H1 (cell line): ENCODE results near the gene ABHD16A.

Experiments used
- ATF3 ChIP-seq: IDR thresholded peaks from 2 replicates; pipeline ENCODE4 v1.6.1; 2011; ENCODE audit warnings: low read depth, mild to moderate bottlenecking, low read length; ENCODE audit not compliant: insufficient read depth
- CREB1 ChIP-seq: IDR thresholded peaks from 2 replicates; pipeline ENCODE4 v1.6.1; 2012; ENCODE audit warnings: inconsistent platforms
- CTCF ChIP-seq, 3 experiments: IDR thresholded peaks; 1 replicate in 2 of 3; 2 replicates in 1 of 3; pipeline versions ENCODE4 v1.5.1 to v1.6.1; 2011; ENCODE audit warnings: low read length in 3 of 3, mild to moderate bottlenecking in 3 of 3, inconsistent platforms in 2 of 3, low read depth in 1 of 3, moderate library complexity in 1 of 3; ENCODE audit not compliant: insufficient read depth in 1 of 3; ENCODE audit errors: control extremely low read depth in 1 of 3
- GABPA ChIP-seq: IDR thresholded peaks from 2 replicates; pipeline ENCODE4 v1.6.1; 2011; ENCODE audit warnings: mild to moderate bottlenecking, low read length, moderate library complexity, borderline replicate concordance; ENCODE audit not compliant: insufficient read depth
- NRF1 ChIP-seq: IDR thresholded peaks from 2 replicates; pipeline ENCODE4 v1.6.1; 2011; ENCODE audit warnings: mild to moderate bottlenecking, low read depth, low read length, improper control_type of control experiment

- TF ChIP-seq CTCF (IDR thresholded peaks at IDR 0.05; ENCODE audit: control extremely low read depth in 1 of 3, insufficient read depth in 1 of 3, low read depth in 1 of 3, low read length in 3 of 3) (no peak), CREB1 (no peak), NRF1 (no peak), GABPA (no peak), ATF3 (no peak)
These were observed 1.3 kb downstream of the ABHD16A start for GRCh38 chr6:31701666-31702404.
